GM18526 (cell line): ENCODE measurements around the gene TTLL5.

Experiments
- POLR2A ChIP-seq: IDR thresholded peaks from 3 replicates; pipeline ENCODE4 v1.6.1; 2011; ENCODE audit not compliant: insufficient read length; ENCODE audit errors: extremely low read depth

Gene TTLL5

GRCh38 chr14:75939200-75939599 lies 278.2 kb downstream of the TTLL5 start:
- TF ChIP-seq POLR2A, result no peak

GRCh38 chr14:75941030-75941429 lies 280.0 kb downstream of the TTLL5 start:
- no peak for TF ChIP-seq POLR2A

- TF ChIP-seq POLR2A, result no peak
These were observed 283.7 kb downstream of the TTLL5 start for GRCh38 chr14:75944607-75945241.

- no peak for TF ChIP-seq POLR2A
These were observed 285.7 kb downstream of the TTLL5 start for GRCh38 chr14:75946785-75947184.

GRCh38 chr14:75952489-75952888 lies 291.4 kb downstream of the TTLL5 start:
- no peak for TF ChIP-seq POLR2A

GRCh38 chr14:75959031-75959430 lies 298.0 kb downstream of the TTLL5 start:
- no peak for TF ChIP-seq POLR2A

GRCh38 chr14:75960231-75960630 lies 299.2 kb downstream of the TTLL5 start:
- no peak for TF ChIP-seq POLR2A

- TF ChIP-seq POLR2A, result no peak
These were observed 300.6 kb downstream of the TTLL5 start for GRCh38 chr14:75961662-75962061.

GRCh38 chr14:75967866-75968265 lies 306.8 kb downstream of the TTLL5 start:
- no peak for TF ChIP-seq POLR2A

- no peak for TF ChIP-seq POLR2A
These were observed 307.4 kb downstream of the TTLL5 start for GRCh38 chr14:75968456-75968855.

- no peak for TF ChIP-seq POLR2A
These were observed 308.1 kb downstream of the TTLL5 start for GRCh38 chr14:75969126-75969525.

GRCh38 chr14:75969891-75970290 lies 308.8 kb downstream of the TTLL5 start:
- TF ChIP-seq POLR2A, result no peak

- TF ChIP-seq POLR2A, result no peak
These were observed 309.9 kb downstream of the TTLL5 start for GRCh38 chr14:75970989-75971388.

- no peak for TF ChIP-seq POLR2A
These were observed 310.5 kb downstream of the TTLL5 start for GRCh38 chr14:75971509-75971908.

- no peak for TF ChIP-seq POLR2A
These were observed 311.9 kb downstream of the TTLL5 start for GRCh38 chr14:75972801-75973421.

- TF ChIP-seq POLR2A, result no peak
These were observed 316.0 kb downstream of the TTLL5 start for GRCh38 chr14:75976826-75977581.

GRCh38 chr14:75977582-75977943 lies 316.5 kb downstream of the TTLL5 start:
- no peak for TF ChIP-seq POLR2A

- TF ChIP-seq POLR2A, result no peak
These were observed 317.2 kb downstream of the TTLL5 start for GRCh38 chr14:75978249-75978731.
